ENCODE data around the gene MYL3.

DNA sequence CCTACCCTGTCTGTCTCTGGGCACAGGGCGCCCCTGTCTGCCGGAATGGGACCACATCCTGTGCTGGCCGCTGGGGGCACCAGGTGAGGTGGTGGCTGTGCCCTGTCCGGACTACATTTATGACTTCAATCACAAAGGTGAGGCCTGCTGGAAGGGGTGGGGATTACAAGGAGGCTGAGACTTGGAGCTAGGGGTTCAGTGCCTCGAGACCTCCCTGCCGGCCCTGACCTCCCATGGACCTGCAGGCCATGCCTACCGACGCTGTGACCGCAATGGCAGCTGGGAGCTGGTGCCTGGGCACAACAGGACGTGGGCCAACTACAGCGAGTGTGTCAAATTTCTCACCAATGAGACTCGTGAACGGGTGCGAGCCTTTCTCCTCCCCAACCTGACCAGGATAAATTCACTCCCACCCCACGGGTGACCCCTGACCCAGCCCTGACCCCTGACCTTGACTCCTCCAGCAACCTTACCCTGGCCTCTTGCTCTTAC lies 34.6 kb upstream of the MYL3 start:
- TF ChIP-seq POLR2A (IDR thresholded peaks at IDR 0.05; ENCODE audit: low read length) (no peak), GATA1 (IDR thresholded peaks at IDR 0.05; ENCODE audit: low read depth, low read length) (no peak)

Measured in erythroblast (primary cell).